SK-N-MC (cell line): Measurements from ENCODE around the gene EAF2.

ENCODE experiments used
- EZH2 ChIP-seq: fragments of 200-600 bp; sonication (generic); IDR thresholded peaks from one replicate; pipeline ENCODE4 v1.6.1; 2017; ENCODE audit warnings: antibody characterized with exemption
- POLR2AphosphoS5 ChIP-seq: IDR thresholded peaks from 2 replicates; pipeline ENCODE4 v1.6.1; 2012; ENCODE audit warnings: mild to moderate bottlenecking, low read depth, low read length, borderline replicate concordance

DNA sequence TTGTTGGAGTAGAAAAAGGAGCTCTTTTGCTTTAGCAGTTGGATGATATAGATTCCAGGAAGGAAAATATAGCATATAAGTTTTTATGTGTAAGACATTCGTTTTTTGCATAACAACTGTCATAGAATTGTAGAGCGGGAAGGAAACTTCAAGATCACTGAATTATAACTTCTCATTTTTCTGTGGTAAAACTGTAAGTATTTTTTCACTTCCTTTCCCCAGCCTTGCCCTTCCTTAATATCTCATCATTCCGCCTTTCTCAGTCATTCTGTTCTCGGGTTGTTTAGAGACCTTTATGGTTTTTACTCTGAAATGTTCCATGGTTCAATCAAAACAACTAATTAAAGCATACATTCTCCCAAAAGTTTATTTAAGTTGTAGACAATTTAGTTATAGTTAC, 1.1 kb downstream of the EAF2 start:
- TF ChIP-seq POLR2AphosphoS5 (no peak), EZH2 (no peak)
